H1 (cell line): ENCODE data around the gene RITA1.

ENCODE experiments used
- ASH2L ChIP-seq: fragments of 200-600, 300-600 bp; sonication (generic); IDR thresholded peaks from one replicate; pipeline ENCODE4 v1.7.1; 2017; ENCODE audit warnings: low read length
- ATF2 ChIP-seq: IDR thresholded peaks from 2 replicates; pipeline ENCODE4 v1.6.1; 2012; ENCODE audit warnings: low read length, inconsistent platforms
- CTCF ChIP-seq, 3 experiments: IDR thresholded peaks; 1 replicate in 2 of 3; 2 replicates in 1 of 3; pipeline versions ENCODE4 v1.5.1 to v1.6.1; 2011; ENCODE audit warnings: low read length in 3 of 3, mild to moderate bottlenecking in 3 of 3, inconsistent platforms in 2 of 3, low read depth in 1 of 3, moderate library complexity in 1 of 3; ENCODE audit not compliant: insufficient read depth in 1 of 3; ENCODE audit errors: control extremely low read depth in 1 of 3
- EP300 ChIP-seq, 2 experiments: IDR thresholded peaks; 1 replicate in 1 of 2; 2 replicates in 1 of 2; pipeline ENCODE4 v1.6.1; 2011 to 2012; ENCODE audit warnings: low read depth in 2 of 2, low read length in 2 of 2, mild to moderate bottlenecking in 2 of 2, borderline replicate concordance in 1 of 2, inconsistent platforms in 1 of 2, moderate library complexity in 1 of 2
- JUND ChIP-seq: IDR thresholded peaks from 2 replicates; pipeline ENCODE4 v1.6.1; 2011; ENCODE audit warnings: mild to moderate bottlenecking, improper control_type of control experiment, low read length
- RAD21 ChIP-seq, 2 experiments: IDR thresholded peaks in 1 of 2; conservative IDR thresholded peaks in 1 of 2; 2 replicates each; pipeline ENCODE4 v1.6.1; 2011; ENCODE audit warnings: low read depth in 2 of 2, low read length in 2 of 2, improper control_type of control experiment in 1 of 2, inconsistent platforms in 1 of 2, mild to moderate bottlenecking in 1 of 2, moderate library complexity in 1 of 2
- SAP30 ChIP-seq: fragments of 300-600 bp; sonication (generic); IDR thresholded peaks from 2 replicates; pipeline ENCODE4 v1.7.1; 2012; ENCODE audit warnings: low read length, moderate library complexity, mild to moderate bottlenecking, inconsistent platforms; ENCODE audit not compliant: insufficient read depth, insufficient replicate concordance
- SIN3A ChIP-seq, 2 experiments: IDR thresholded peaks in 1 of 2; conservative IDR thresholded peaks in 1 of 2; 2 replicates each; pipeline ENCODE4 v1.6.1; 2011 to 2012; ENCODE audit warnings: low read length in 2 of 2, improper control_type of control experiment in 1 of 2, low read depth in 1 of 2, mild to moderate bottlenecking in 1 of 2
- TAF1 ChIP-seq: IDR thresholded peaks from 2 replicates; pipeline ENCODE4 v1.6.1; 2011; ENCODE audit warnings: mild to moderate bottlenecking, low read depth, low read length
- TCF12 ChIP-seq: IDR thresholded peaks from 2 replicates; pipeline ENCODE4 v1.6.1; 2011; ENCODE audit warnings: low read depth, mild to moderate bottlenecking, low read length

- no peak for TF ChIP-seq JUND
- no peak for TF ChIP-seq CTCF (IDR thresholded peaks at IDR 0.05; ENCODE audit: control extremely low read depth in 1 of 3, insufficient read depth in 1 of 3, low read depth in 1 of 3, low read length in 3 of 3)
- TF ChIP-seq TCF12 = no peak
- no peak for TF ChIP-seq ASH2L
- TF ChIP-seq TAF1 = no peak
- no peak for TF ChIP-seq ATF2
- no peak for TF ChIP-seq EP300 (IDR thresholded peaks at IDR 0.05; ENCODE audit: borderline replicate concordance in 1 of 2, low read depth in 2 of 2, low read length in 2 of 2)
- TF ChIP-seq SIN3A (conservative IDR thresholded peaks at IDR 0.05 in 1 of 2, IDR thresholded peaks at IDR 0.05 in 1 of 2; ENCODE audit: low read depth in 1 of 2, low read length in 2 of 2) = no peak
- no peak for TF ChIP-seq RAD21 (IDR thresholded peaks at IDR 0.05 in 1 of 2, conservative IDR thresholded peaks at IDR 0.05 in 1 of 2; ENCODE audit: low read depth in 2 of 2, low read length in 2 of 2)
- no peak for TF ChIP-seq SAP30
Measured at GRCh38 chr12:113230315-113231234, 45.1 kb downstream of the RITA1 start.
